Mesodermal cell (in vitro differentiated cells): ENCODE measurements around the gene FANCG. TPM values are rescaled to one million over a fixed set of nuclear protein-coding genes. Genes with fewer than 3 reads are reported as not detected.

Source experiments
- H3K27ac ChIP-seq: 2 replicates; pipeline ENCODE4 v1.7.0; 2013; ENCODE audit warnings: mild to moderate bottlenecking, low read depth, low read length, moderate library complexity; ENCODE audit not compliant: severe bottlenecking
- H3K36me3 ChIP-seq: 2 replicates; pipeline ENCODE4 v1.7.1; 2013; ENCODE audit warnings: mild to moderate bottlenecking, low read length, moderate library complexity; ENCODE audit not compliant: control insufficient read depth, insufficient read depth
- H3K4me1 ChIP-seq: one replicate; pipeline ENCODE4 v1.7.1; 2013; ENCODE audit warnings: mild to moderate bottlenecking, low read length; ENCODE audit not compliant: insufficient read depth, control insufficient read depth, poor library complexity, severe bottlenecking
- H3K4me3 ChIP-seq: 2 replicates; pipeline ENCODE4 v1.7.0; 2013; ENCODE audit warnings: low read length, control low read depth, mild to moderate bottlenecking; ENCODE audit not compliant: insufficient read depth, poor library complexity, severe bottlenecking; ENCODE audit errors: extremely low read depth
- H3K9me3 ChIP-seq: 2 replicates; pipeline ENCODE4 v1.7.1; 2013; ENCODE audit warnings: mild to moderate bottlenecking, low read length, moderate library complexity; ENCODE audit not compliant: control insufficient read depth
- WGBS, 2 experiments: methylation state at CpG; one replicate each; pipeline ENCODE4 v1.1.5; 2013; ENCODE audit warnings: missing lambda C conversion rate in 2 of 2; ENCODE audit not compliant: insufficient coverage in 2 of 2; 5-methylcytosine and 5-hydroxymethylcytosine counted together
- polyA plus RNA-seq, 2 experiments: library from polyadenylated mRNA; stranded (reverse); fragments of 50-300 nt; gene quantifications; one replicate each; pipeline ENCODE4 v1.2.3, GENCODE V29; 2013

The FANCG gene
- polyA plus RNA-seq (2013, experiment 1 of 2) = 36.6 TPM
- 38.0 TPM for polyA plus RNA-seq (2013, experiment 2 of 2)

- Histone ChIP-seq H3K9me3 (no peaks in the 10 kb centered on the region), H3K36me3 (peaks cover 34% of the 10 kb centered on the region), H3K27ac (peak within 1 kb of the TSS; percentile 73), H3K4me1 (peaks cover 7% of the 10 kb centered on the region), H3K4me3 (peak within 1 kb of the TSS; percentile 73)
- 0% methylated on average over 54 to 56 of the region's 67 CpGs for WGBS, 2 experiments
Measured at GRCh38 chr9:35079426-35080341, at the start of gene FANCG. FANCG (minus strand) TSS chr9:35079942; CDS start chr9:35079524, 418 bp downstream.

DNA sequence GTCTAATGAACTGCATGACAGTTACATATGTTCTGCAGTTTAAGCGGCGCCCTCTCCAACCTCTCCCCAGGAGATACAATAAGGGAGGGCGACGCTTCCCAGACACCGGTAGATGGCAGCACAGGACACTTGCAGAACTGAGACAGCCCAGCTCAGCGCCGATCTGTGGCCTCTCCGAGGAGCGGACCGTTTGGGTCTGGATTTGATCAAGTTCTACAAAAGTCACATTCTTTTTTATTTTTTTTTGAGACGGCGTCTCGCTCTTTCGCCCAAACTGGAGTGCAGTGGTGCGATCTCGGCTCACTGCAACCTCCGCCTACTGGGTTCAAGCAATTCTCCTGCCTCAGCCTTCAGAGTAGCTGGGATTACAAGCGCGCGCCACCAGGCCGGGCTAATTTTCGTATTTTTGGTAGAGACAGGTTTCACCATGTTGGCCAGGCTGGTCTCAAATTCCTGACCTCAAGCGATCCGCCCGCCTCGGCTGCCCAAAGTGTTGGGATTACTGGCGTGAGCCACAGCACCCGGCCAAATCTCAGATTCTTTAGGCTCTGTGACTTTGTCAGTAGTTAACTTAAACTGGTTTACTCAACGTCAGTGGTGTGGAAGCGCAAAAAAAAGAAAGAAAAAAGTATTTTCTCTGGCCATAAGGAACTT, 37.3 kb upstream of the FANCG start:
- Histone ChIP-seq H3K4me3 (peak overlapping the region; percentile 58), H3K36me3 (peaks cover 8% of the 10 kb centered on the region), H3K9me3 (no peaks in the 10 kb centered on the region), H3K4me1 (peaks cover 12% of the 10 kb centered on the region), H3K27ac (peak overlapping the region; percentile 88)
- 13 to 14% methylated on average over 24 to 25 of the region's 30 CpGs for WGBS, 2 experiments

DNA sequence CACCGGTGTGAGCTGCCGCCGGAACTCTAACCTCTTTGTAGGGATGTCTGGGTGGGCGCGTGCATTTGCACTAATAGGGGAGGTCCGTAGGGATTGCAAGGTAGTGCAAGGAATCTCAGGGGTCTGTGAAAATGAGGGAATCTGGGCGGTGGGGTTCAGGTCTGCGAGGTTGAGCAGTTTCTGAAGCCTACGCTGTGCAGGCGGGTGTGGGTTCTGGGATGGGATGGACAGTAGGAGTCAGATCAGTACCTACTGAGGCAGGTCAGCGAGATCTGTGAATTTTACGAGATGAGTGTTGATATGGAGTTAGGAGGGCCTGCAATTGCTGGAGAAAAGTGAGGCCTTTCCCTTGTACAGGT, 36.8 kb upstream of the FANCG start:
- Histone ChIP-seq H3K4me3 (peak overlapping the region; percentile 58), H3K27ac (peak overlapping the region; percentile 88), H3K9me3 (no peaks in the 10 kb centered on the region), H3K36me3 (peaks cover 8% of the 10 kb centered on the region), H3K4me1 (peaks cover 15% of the 10 kb centered on the region)
- WGBS, 2 experiments = 3 to 4% methylated on average over 12 of the region's 12 CpGs

DNA sequence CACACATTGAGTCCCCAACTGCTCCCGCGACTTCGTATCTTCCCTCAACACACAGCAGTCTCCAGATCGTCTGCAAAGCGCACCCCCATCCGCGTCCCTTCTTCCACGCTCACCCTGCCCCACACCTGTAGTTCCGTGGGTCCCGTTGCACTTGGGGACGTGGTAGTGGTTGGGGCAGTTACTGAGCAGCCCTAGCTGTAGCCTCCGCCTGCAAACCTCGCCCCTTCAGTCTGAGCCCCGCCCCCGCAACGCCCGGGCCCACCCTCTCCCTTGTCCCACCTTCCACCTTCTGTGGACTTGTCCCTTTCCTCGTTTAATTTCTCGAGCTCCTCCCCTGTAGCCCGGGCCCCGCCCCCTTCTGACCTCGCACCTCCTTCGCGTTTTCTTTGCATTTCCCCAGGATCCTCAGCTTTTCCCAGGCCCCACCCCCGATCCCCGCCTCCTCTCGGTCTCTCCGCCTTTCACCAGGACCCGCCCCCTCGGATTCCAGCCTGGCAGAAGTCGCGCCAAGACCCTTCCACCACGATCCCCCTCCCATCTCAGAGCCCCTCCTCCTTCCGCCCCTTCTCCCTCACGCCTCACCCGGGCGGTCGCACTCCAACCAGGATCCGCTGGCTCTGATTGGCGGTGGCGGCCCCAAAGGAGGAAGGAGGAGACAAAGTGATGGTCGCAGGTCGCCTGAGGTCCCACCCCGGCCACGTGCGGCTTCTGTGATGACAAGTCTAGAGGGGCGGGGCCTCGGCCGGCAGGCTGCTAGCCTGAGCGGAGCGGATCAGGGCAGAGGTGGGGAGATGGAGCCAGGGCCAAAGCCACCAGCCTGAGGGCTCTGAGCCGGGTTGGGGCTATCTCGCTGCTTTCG, 36.2 kb upstream of the FANCG start, which contains the start of gene ATOSB:
TSS of gene ATOSB (minus strand) at position 183 of the 859 bp plus-strand sequence. CDS start 7,588 bp downstream, outside the sequence.
- Histone ChIP-seq H3K9me3 (no peaks in the 10 kb centered on the region), H3K27ac (peak within 1 kb of the TSS; percentile 88)
- 0 to 1% methylated on average over 41 to 43 of the region's 54 CpGs for WGBS, 2 experiments

GRCh38 chr9:35114840-35115628, 35.3 kb upstream of the FANCG start:
- Histone ChIP-seq H3K4me3 (peak overlapping the region; percentile 58), H3K27ac (peak overlapping the region; percentile 85), H3K9me3 (no peaks in the 10 kb centered on the region), H3K4me1 (peaks cover 22% of the 10 kb centered on the region), H3K36me3 (peaks cover 8% of the 10 kb centered on the region)
- WGBS, 2 experiments = 19 to 20% methylated on average over 10 to 11 of the region's 12 CpGs

More for the DNA sequence above, 36.2 kb upstream of the FANCG start, which contains the start of gene ATOSB:
- Histone ChIP-seq H3K4me3 (peak within 1 kb of the TSS; percentile 58), H3K4me1 (peaks cover 15% of the 10 kb centered on the region), H3K36me3 (peaks cover 8% of the 10 kb centered on the region)

- Histone ChIP-seq H3K36me3 (peaks cover 8% of the 10 kb centered on the region), H3K4me3 (peak overlapping the region; percentile 58), H3K4me1 (peaks cover 28% of the 10 kb centered on the region), H3K9me3 (no peaks in the 10 kb centered on the region), H3K27ac (peak overlapping the region; percentile 85)
- WGBS, 2 experiments = 0% methylated on average over 2 to 3 of the region's 5 CpGs
Measured at GRCh38 chr9:35114113-35114839, 34.5 kb upstream of the FANCG start.

GRCh38 chr9:35112257-35113020, 32.7 kb upstream of the FANCG start:
- Histone ChIP-seq H3K4me1 (peaks cover 28% of the 10 kb centered on the region), H3K9me3 (no peaks in the 10 kb centered on the region), H3K27ac (peak overlapping the region; percentile 75), H3K36me3 (peaks cover 23% of the 10 kb centered on the region), H3K4me3 (peak overlapping the region; percentile 78)
- 80 to 86% methylated on average over 2 of the region's 3 CpGs for WGBS, 2 experiments

DNA sequence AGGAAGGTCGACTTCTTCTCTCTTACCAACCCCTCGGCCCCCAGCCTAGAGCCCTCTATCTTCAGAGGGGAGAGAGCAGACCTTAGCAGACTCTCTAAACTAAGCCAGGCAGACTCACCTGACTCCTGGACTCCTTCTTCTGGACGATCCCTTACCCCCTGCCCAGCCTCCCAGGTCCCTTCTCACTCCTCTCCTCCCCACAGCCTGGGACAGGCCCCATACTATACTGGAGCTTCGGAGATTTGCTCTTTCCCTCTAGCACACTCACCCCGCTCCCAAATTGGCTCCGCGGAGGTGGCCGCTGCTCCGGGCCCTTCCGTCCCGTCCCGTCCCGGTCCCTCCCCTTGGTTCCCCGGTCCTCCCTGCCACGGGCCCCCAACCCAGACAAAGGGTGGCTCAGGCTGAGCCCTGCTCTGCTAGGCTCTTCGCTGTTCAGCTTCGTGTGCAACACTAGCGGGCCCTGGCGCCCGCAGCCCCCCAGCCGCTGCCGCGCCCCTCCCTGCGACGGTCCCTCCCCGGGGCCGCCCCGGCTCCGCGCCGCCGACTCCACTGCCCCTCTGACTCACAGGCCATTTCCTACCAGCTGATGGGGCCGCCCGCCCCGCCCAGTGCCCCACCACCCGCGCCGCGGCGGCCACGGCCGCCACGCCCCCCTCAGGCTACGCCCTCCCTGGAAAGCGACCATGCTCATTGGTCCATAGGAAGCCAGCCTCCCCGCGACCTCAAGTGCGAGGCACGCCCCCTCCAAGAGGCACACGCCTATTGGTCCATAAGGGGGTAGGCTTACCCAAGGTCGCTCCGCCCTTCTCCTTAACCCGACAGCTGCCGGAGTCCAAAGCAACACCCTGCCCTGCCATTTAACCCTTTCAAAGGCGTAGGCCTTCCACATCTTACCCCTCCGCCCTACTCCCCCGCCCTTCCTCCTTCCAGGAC, 31.5 kb upstream of the FANCG start:
- H3K27ac ChIP-seq = peak overlapping the region; percentile 82
- H3K36me3 ChIP-seq = peaks cover 34% of the 10 kb centered on the region
- H3K9me3 ChIP-seq = no peaks in the 10 kb centered on the region
- H3K4me3 ChIP-seq = peak overlapping the region; percentile 78
- 0% methylated on average over 48 to 52 of the region's 57 CpGs for WGBS, 2 experiments
- peaks cover 28% of the 10 kb centered on the region for H3K4me1 ChIP-seq
